A673 (cell line): ENCODE results near the gene FAM13A. TPM values are rescaled to one million over a fixed set of nuclear protein-coding genes. Genes with fewer than 3 reads are reported as not detected.

Experiments
- BruUV-seq: library from RNA; stranded (reverse); fragments of 400-500 nt; replicated peaks from 2 replicates; lab custom pipeline; 2021; lab: Mats Ljungman, UMichigan
- CTCF ChIA-PET: fragments of 300-600 bp; sonication (Branson Sonifier 250); formaldehyde crosslinking; loops from one replicate; lab custom pipeline; 2022; ENCODE audit warnings: antibody characterized with exemption; lab: Charles Lee
- POLR2A ChIA-PET: fragments of 300-600 bp; sonication (Branson Sonifier 250); formaldehyde crosslinking; loops from one replicate; lab custom pipeline; 2022; ENCODE audit warnings: antibody characterized with exemption; ENCODE audit not compliant: low non-redundant PET; lab: Charles Lee
- DNase-seq: peaks from one replicate; pipeline ENCODE4 v3.0.0-alpha.2; 2015; ENCODE audit warnings: low spot score
- H3K27ac ChIP-seq: fragments of 200-600 bp; sonication (generic); 2 replicates; pipeline ENCODE4 v1.5.1; 2016; ENCODE audit warnings: mixed run types, low read depth, mild to moderate bottlenecking, mixed read lengths, antibody characterized with exemption, low read length; ENCODE audit not compliant: poor library complexity, severe bottlenecking
- H3K27me3 ChIP-seq: fragments of 200-600 bp; sonication (generic); replicated peaks from 2 replicates; pipeline ENCODE4 v1.6.1; 2017; ENCODE audit warnings: mixed run types, low read depth, mild to moderate bottlenecking, mixed read lengths, antibody characterized with exemption, low read length; ENCODE audit not compliant: insufficient read depth, poor library complexity
- H3K36me3 ChIP-seq: fragments of 200-600 bp; sonication (generic); 2 replicates; pipeline ENCODE4 v1.6.1; 2016; ENCODE audit warnings: mixed run types, mild to moderate bottlenecking, mixed read lengths, antibody characterized with exemption, low read length; ENCODE audit not compliant: insufficient read depth, poor library complexity, severe bottlenecking
- H3K4me1 ChIP-seq: fragments of 200-600 bp; sonication (generic); 2 replicates; pipeline ENCODE4 v1.6.1; 2017; ENCODE audit warnings: mixed run types, mild to moderate bottlenecking, mixed read lengths, antibody characterized with exemption, low read length; ENCODE audit not compliant: insufficient read depth, poor library complexity, severe bottlenecking
- H3K4me3 ChIP-seq: fragments of 200-600 bp; sonication (generic); 2 replicates; pipeline ENCODE4 v1.5.1; 2016; ENCODE audit warnings: low read depth, mixed run types, mild to moderate bottlenecking, mixed read lengths, low read length; ENCODE audit not compliant: poor library complexity, severe bottlenecking
- H3K9me3 ChIP-seq: fragments of 200-600 bp; sonication (generic); 2 replicates; pipeline ENCODE4 v1.6.1; 2016; ENCODE audit warnings: mixed run types, low read depth, mild to moderate bottlenecking, mixed read lengths, antibody characterized with exemption, low read length; ENCODE audit not compliant: poor library complexity, severe bottlenecking
- CTCF ChIP-seq: fragments of 300-800, 200-600 bp; sonication (generic); conservative IDR thresholded peaks from 2 replicates; pipeline ENCODE4 v1.5.1; 2017; ENCODE audit warnings: low read depth, mild to moderate bottlenecking, antibody characterized with exemption, low read length, moderate library complexity, mixed read lengths
- EZH2 ChIP-seq: fragments of 200-600 bp; sonication (generic); IDR thresholded peaks from 2 replicates; pipeline ENCODE4 v1.6.1; 2017; ENCODE audit warnings: borderline replicate concordance, low read depth, mild to moderate bottlenecking, mixed read lengths, antibody characterized with exemption, low read length; ENCODE audit not compliant: poor library complexity, severe bottlenecking
- intact Hi-C: fragments of 100-400 bp; cut with micrococcal nuclease; formaldehyde crosslinking; loops from one replicate; pipeline ENCODE4 v1.10.0; 2022; ENCODE audit not compliant: unreplicated experiment
- total RNA-seq: library from RNA; stranded (reverse); gene quantifications from 2 replicates; pipeline ENCODE4 v1.2.3, GENCODE V29; 2021

FAM13A gene
- total RNA-seq, 1 experiment from 2014 or later = 15.5 TPM

DNA sequence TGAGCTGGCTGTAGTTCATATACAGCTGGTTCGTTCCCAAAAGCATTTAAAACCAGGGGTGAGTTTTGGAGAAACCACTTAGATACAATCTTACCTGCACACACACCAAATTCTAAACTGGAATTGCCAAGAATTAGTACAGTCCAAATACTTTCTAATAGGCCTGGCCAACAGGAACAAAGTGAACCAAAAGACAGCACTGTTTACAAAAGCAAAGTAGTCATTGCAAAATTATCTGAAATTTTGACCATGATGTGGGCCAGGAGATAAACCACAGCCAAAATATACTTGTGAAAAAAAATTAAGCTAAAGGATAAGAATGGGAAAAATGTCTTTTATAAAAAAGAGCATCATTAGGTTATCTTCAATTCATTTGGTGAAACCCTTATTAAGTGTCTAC, 321.4 kb downstream of the FAM13A start:
- ChIA-PET CTCF (no interaction called here), POLR2A (no interaction called here)
- H3K4me1 ChIP-seq = peaks cover 9% of the 10 kb centered on the region
- no peaks in the 10 kb centered on the region for H3K36me3 ChIP-seq
- DNase-seq = no peak
- no TSS peak for BruUV-seq
- TF ChIP-seq EZH2 (no peak), CTCF (no peak)
- no peak overlapping the region for H3K4me3 ChIP-seq
- intact Hi-C loops = no loop called here
- no peaks in the 10 kb centered on the region for H3K27me3 ChIP-seq
- no peaks in the 10 kb centered on the region for H3K9me3 ChIP-seq
- H3K27ac ChIP-seq = no peak overlapping the region

- H3K36me3 ChIP-seq = no peaks in the 10 kb centered on the region
- ChIA-PET CTCF (no interaction called here), POLR2A (no interaction called here)
- no peak overlapping the region for H3K4me3 ChIP-seq
- H3K4me1 ChIP-seq = peaks cover 18% of the 10 kb centered on the region
- H3K27ac ChIP-seq = no peak overlapping the region
- no TSS peak for BruUV-seq
- intact Hi-C loops = no loop called here
- TF ChIP-seq CTCF (no peak), EZH2 (no peak)
- H3K9me3 ChIP-seq = no peaks in the 10 kb centered on the region
- no peak for DNase-seq
- H3K27me3 ChIP-seq = no peaks in the 10 kb centered on the region
Measured at GRCh38 chr4:88734403-88734949, 322.5 kb downstream of the FAM13A start.

GRCh38 chr4:88732714-88733368, 324.1 kb downstream of the FAM13A start:
- H3K27me3 ChIP-seq = no peaks in the 10 kb centered on the region
- TF ChIP-seq CTCF (no peak), EZH2 (no peak)
- intact Hi-C loops = no loop called here
- CTCF ChIA-PET = no interaction called here
- H3K4me3 ChIP-seq = no peak overlapping the region
- POLR2A ChIA-PET = no interaction called here
- BruUV-seq = no TSS peak
- peaks cover 22% of the 10 kb centered on the region for H3K4me1 ChIP-seq
- no peaks in the 10 kb centered on the region for H3K36me3 ChIP-seq
- DNase-seq = no peak
- no peak overlapping the region for H3K27ac ChIP-seq
- no peaks in the 10 kb centered on the region for H3K9me3 ChIP-seq
